Testis (tissue), 3 donors: Measurements from ENCODE around the gene IL13. TPM values are rescaled to one million over a fixed set of nuclear protein-coding genes. Genes with fewer than 3 reads are reported as not detected.

Experiments
- DNase-seq: peaks from one replicate; pipeline ENCODE4 v3.0.0-alpha.2; 2019
- H3K27ac ChIP-seq, 2 donors: fragments of 200-600 bp; sonication (generic); one replicate each; pipeline ENCODE4 v1.5.1; 2019
- H3K27me3 ChIP-seq: fragments of 200-600 bp; sonication (generic); one replicate; pipeline ENCODE4 v1.5.1; 2019
- H3K36me3 ChIP-seq: fragments of 200-600 bp; sonication (generic); one replicate; pipeline ENCODE4 v1.5.1; 2017; ENCODE audit warnings: low read depth; ENCODE audit errors: missing control alignments
- H3K4me1 ChIP-seq: fragments of 200-600 bp; sonication (generic); one replicate; pipeline ENCODE4 v1.5.1; 2019
- H3K4me3 ChIP-seq, 2 donors: fragments of 200-600 bp; sonication (generic); one replicate each; pipeline ENCODE4 v1.5.1; 2017 to 2019
- H3K9me3 ChIP-seq: fragments of 200-600 bp; sonication (generic); one replicate; pipeline ENCODE4 v1.5.1; 2017
- POLR2A ChIP-seq: fragments of 450-650 bp; IDR thresholded peaks from one replicate; pipeline ENCODE4 v1.6.1; 2017; ENCODE audit warnings: antibody characterized with exemption, mild to moderate bottlenecking, moderate library complexity
- WGBS, 2 donors: methylation state at CpG; one replicate each; pipeline ENCODE4 v1.1.5; 2018; 5-methylcytosine and 5-hydroxymethylcytosine counted together
- intact Hi-C: fragments of 100-400 bp; cut with DNase I; formaldehyde crosslinking; loops from one replicate; pipeline ENCODE4 v1.15.1; 2023; ENCODE audit warnings: low total_unique reads
- polyA plus RNA-seq: library from polyadenylated mRNA; stranded (reverse); fragments of 350-450 nt; fragmentation: Illumina TruSeq; extraction: RNeasy Lipid Tissue Mini Kit (QIAGEN cat#74804); gene quantifications from one replicate; pipeline ENCODE4 v1.2.3, GENCODE V29; 2014; ENCODE audit warnings: low read depth, low replicate concordance; ENCODE audit not compliant: insufficient read depth
- total RNA-seq, 2 donors: library from RNA; depleted of rRNA; stranded (reverse); fragments of >200 nt; gene quantifications; one replicate each; pipeline ENCODE4 v1.2.3, GENCODE V29; 2016
- TF ChIP-seq, protein P1 (sequence below), 3 experiments: fragments of 450-650 bp in 2 of 3; fragments of 200-600 bp in 1 of 3; sonication (generic) in 1 of 3; IDR thresholded peaks; one replicate each; pipeline ENCODE4 v1.5.1; 2016 to 2019; ENCODE audit warnings: antibody characterized with exemption in 3 of 3, mild to moderate bottlenecking in 2 of 3, moderate library complexity in 1 of 3

IL13 gene
- total and polyA plus RNA-seq, 3 donors from 2014 or later, result 17.3 to 73.4 (median 25.0) TPM

DNA sequence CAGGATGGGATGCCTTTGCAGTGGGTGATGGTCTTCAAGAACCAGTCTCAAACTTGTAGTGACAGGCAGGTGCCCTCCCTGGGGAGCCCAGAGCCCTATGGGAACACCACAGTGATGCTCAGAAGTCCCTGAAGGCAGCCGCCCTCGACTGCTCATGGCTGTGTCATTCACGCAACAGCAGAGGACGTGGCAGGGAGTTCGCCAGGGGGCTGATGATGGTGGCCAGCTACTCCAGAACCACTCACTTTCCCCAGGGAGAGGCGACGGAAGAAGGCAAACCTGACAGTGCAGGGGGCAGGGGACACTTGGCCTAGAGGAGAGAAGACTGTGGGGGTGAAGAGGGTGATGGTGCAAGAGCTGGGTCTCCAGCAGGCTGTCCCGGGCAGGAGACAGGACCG lies 4.0 kb downstream of the IL13 start:
- Histone ChIP-seq H3K36me3 (no peaks in the 10 kb centered on the region), H3K9me3 (no peaks in the 10 kb centered on the region), H3K4me1 (peaks cover 6% of the 10 kb centered on the region), H3K4me3 (no peak overlapping the region), H3K27ac (no peak overlapping the region), H3K27me3 (no peaks in the 10 kb centered on the region)
- no peak for TF ChIP-seq POLR2A
- TF ChIP-seq, protein P1, sequence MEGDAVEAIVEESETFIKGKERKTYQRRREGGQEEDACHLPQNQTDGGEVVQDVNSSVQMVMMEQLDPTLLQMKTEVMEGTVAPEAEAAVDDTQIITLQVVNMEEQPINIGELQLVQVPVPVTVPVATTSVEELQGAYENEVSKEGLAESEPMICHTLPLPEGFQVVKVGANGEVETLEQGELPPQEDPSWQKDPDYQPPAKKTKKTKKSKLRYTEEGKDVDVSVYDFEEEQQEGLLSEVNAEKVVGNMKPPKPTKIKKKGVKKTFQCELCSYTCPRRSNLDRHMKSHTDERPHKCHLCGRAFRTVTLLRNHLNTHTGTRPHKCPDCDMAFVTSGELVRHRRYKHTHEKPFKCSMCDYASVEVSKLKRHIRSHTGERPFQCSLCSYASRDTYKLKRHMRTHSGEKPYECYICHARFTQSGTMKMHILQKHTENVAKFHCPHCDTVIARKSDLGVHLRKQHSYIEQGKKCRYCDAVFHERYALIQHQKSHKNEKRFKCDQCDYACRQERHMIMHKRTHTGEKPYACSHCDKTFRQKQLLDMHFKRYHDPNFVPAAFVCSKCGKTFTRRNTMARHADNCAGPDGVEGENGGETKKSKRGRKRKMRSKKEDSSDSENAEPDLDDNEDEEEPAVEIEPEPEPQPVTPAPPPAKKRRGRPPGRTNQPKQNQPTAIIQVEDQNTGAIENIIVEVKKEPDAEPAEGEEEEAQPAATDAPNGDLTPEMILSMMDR (IDR thresholded peaks at IDR 0.05), result no peak
- intact Hi-C loops, result no loop called here
- WGBS, 2 donors, result 89 to 95% methylated on average over 9 of the region's 9 CpGs
- DNase-seq, result no peak

DNA sequence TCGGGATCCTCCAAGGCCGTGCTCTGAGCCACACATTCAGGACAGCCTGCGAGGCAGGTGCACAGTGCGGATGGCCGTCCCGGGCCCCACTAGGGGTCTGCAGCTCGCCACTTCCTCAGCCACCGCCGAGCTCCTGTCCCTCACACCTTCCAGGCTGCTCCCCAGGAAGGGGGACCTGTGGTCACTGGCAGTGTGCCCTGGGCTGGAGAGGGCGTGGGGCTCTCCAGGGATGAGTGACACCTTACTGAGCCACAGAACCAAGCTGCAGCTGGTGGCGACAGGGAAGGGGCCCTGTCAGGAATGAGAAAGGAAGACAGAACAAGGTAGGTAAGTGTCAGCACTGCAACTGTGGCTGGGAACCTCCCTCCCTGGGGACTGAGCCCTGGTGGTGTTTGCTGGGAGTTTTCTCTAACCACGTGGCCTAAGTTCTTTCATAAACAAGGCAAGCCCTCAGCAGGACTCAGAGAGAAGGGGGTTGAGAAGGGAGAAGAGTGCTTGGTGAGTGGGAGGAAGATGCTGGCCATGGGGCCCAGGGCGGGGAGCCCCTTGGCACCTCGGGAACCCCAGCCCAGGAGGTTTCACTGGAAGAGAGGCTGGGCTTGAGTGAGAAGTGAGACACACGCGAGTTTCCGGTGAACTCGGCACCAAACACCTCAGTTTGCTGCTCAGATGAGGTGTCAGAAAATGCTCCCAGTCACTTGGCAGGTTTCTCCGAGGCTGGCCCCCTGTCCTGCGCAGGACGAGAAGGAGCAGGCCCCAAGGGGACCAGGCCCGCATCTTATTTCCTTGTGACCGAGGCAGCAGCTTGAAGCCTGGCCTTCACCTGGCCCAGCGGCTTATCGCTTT lies 5.2 kb downstream of the IL13 start:
- no peak overlapping the region for H3K4me3 ChIP-seq
- peaks cover 6% of the 10 kb centered on the region for H3K4me1 ChIP-seq
- no peaks in the 10 kb centered on the region for H3K36me3 ChIP-seq
- no peak for DNase-seq
- H3K27me3 ChIP-seq, result no peaks in the 10 kb centered on the region
- intact Hi-C loops, result no loop called here
- TF ChIP-seq POLR2A, result no peak
- TF ChIP-seq, protein P1 (IDR thresholded peaks at IDR 0.05), result no peak
- H3K9me3 ChIP-seq, result no peaks in the 10 kb centered on the region
- WGBS, 2 donors, result 84 to 86% methylated on average over 15 to 25 of the region's 25 CpGs
- H3K27ac ChIP-seq, result no peak overlapping the region

DNA sequence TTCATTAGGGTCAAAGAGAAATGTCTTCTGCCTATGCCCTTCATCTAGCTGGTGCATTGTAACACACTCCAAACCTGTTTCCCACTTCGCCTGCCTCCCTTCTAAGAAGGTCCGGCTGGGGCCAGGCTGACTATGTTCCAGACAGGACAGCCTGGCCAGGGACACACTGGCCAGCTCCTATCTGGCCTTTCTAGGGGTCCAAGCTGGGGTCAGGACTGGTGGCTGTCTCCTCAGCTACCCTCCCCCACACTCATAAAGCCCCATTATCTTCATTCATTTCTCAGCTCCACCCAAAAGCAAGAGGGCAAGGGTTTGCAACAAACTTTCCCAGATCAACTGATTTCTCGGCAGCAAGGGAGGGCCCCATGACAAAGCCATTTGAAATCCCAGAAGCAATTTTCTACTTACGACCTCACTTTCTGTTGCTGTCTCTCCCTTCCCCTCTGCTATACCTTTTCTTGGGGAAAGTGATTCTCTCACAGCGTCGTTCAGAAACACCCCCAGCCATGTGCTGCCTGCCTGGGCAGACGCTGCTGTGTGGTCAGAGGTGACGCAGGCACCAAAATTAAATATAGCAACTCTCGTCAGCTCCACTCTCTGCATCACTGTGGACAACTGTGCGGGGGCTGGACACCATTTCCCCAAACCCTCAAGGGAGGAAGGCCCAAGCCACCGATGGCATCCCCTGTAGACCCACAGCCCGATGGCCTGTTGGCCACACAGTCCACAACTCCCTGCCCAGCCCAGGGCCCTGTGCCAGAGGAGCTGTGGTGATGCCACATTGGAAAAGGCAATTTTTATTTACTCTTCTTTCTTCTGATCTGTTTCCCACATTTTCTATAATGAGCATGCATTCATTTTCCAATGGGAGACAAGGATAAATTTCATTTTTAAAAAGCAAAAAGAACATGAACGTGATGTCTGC lies 6.1 kb downstream of the IL13 start:
- 77 to 81% methylated on average over 13 of the region's 13 CpGs for WGBS, 2 donors
- no peak for DNase-seq
- Histone ChIP-seq H3K4me3 (no peak overlapping the region), H3K27ac (no peak overlapping the region), H3K4me1 (peaks cover 6% of the 10 kb centered on the region), H3K36me3 (no peaks in the 10 kb centered on the region), H3K9me3 (no peaks in the 10 kb centered on the region), H3K27me3 (no peaks in the 10 kb centered on the region)
- TF ChIP-seq, protein P1 (IDR thresholded peaks at IDR 0.05), result no peak
- TF ChIP-seq POLR2A, result no peak
- intact Hi-C loops, result no loop called here

DNA sequence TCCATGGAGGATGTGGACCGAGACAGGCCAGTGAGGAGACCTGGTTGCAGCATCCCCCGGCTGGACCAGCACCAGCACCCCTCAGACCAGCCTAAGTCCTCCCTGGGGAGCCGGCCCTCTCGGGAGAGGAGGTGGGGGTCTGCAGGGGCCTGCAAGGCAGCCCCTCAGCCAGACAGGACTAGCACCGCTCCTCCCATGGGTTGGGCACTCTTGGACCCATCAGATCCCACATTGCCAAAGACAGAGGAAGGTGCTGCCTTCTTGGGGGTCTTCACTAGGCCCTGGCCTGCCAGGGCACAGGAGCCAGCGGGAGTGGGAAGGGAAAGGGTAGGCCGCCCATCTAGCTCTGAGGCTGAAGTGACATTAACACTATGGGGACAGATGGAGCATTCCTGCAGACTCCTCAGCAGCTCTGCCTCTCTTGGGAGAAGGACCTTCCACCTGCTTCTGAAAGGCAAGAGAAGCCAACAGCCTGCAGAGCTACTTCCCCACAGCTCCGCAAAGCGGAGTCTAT lies 6.8 kb downstream of the IL13 start:
- DNase-seq, result no peak
- 93% methylated on average over 9 of the region's 9 CpGs for WGBS, 2 donors
- no peak overlapping the region for H3K4me3 ChIP-seq
- H3K4me1 ChIP-seq, result peaks cover 6% of the 10 kb centered on the region
- no peak overlapping the region for H3K27ac ChIP-seq
- intact Hi-C loops, result no loop called here
- no peaks in the 10 kb centered on the region for H3K27me3 ChIP-seq
- no peaks in the 10 kb centered on the region for H3K36me3 ChIP-seq
- no peak for TF ChIP-seq POLR2A
- TF ChIP-seq, protein P1 (IDR thresholded peaks at IDR 0.05), result no peak
- no peaks in the 10 kb centered on the region for H3K9me3 ChIP-seq
